Stimulated activated CD8-positive, alpha-beta memory T cell treated with anti-CD3 and anti-CD28 coated beads, Interleukin-4, amount 100 ng/mL, for 24 hours (primary cell): ENCODE measurements around the gene PIK3AP1.
A peak's percentile ranks its signal among the peaks of the same experiment; 100 is the strongest.

Experiments used
- DNase-seq: peaks from one replicate; pipeline ENCODE4 v3.0.0-alpha.2; 2020; ENCODE audit warnings: low read depth

Gene PIK3AP1

DNA sequence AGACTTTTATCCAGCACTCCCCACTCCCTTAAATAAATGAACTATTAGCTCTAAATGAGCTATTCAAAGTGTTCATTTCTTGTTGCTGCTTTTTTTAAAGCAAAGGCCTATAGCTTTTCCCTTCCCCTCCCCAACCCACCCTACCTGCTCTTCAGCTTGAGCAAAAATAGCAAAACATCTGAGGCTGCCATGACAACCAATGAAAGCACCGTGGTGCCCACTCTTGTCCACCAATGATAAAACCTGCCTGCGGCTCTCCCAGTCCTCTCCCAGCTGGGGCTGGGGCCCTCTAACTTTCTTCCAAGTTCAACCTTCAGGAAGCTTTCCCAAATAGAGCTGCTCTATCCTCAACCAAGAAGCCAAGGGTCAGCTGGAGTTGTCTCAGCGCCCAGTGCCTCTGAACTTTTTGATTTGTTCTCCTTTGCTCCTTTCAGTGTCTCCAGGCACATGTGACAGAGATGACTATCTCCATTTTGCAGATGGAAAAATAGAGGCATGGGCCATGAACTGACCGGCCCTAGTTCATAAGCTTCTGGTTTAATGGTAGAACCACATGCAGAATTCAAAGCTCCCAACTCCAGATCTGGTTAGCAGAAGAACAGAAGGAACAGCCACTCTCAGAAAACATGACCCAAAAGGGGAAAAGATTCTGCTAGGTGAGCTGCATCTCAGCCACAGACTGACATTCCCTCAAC lies 47.7 kb downstream of the PIK3AP1 start:
- no peak for DNase-seq

DNA sequence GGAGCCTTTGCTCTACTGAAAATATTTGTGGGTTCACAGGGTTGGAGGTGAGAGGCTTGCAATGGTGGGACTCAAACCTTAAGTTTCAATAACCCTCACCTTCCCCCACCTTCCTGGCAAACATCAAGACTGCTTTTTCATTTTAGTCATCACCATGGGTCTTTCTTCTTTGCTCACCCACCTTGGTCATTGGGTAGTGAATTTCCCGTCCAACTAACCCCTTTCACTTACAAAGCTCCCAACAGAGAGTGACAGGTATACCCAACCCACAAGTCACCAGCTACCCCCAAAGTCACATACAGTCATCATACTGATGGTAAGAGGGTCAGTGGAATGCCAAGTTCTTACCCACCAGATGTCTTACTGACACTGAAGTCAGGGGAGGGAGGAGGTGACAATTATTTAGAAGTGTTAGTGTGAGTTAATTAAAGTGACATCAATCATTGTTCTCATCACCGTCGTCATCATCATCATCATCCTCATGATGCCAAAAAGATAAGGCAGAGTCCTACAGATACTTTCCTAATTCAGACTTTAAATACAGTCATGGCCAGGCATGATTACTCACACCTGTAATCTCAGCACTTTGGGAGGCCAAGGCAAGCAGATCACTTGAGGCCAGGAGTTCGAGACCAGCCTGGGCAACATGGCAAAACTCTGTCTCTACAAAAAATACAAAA lies 49.0 kb downstream of the PIK3AP1 start:
- no peak for DNase-seq

DNA sequence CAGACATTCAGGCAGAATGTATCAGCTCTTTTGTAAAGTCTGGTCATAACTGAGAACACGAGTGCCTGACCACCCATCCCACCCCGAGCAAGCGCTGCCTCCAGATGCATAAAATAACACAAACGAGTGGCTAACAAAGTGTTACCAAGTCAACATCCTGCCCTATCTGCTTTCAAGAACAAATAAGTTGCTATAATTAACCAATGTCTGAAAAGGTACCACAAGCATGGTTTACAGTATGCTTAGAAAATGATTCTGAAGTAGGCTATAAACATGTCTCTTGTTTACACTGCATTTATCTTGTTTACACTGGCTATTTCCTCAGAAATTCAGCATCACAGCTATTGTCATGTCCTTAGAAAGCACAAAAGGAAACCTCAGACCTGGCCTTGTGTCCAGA lies 49.5 kb downstream of the PIK3AP1 start:
- DNase-seq: no peak

DNA sequence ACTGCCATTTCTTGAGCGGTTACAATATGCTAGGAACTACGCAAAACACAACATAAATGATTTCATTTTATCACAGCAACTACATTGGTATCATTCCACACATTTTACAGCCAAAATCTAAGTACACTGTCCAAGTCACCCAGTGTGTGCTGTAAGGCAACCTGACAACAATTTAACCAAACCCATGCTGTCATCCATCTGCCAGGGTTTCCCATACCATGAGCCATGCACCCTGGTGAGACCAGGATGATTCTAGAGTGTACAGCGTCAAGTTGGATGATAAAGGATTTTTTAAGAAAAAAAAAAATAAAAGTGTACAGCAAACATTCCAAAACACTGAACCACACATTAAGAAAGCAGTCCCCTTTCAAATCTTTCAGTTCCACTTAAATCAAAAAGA lies 52.9 kb downstream of the PIK3AP1 start:
- DNase-seq: no peak

DNA sequence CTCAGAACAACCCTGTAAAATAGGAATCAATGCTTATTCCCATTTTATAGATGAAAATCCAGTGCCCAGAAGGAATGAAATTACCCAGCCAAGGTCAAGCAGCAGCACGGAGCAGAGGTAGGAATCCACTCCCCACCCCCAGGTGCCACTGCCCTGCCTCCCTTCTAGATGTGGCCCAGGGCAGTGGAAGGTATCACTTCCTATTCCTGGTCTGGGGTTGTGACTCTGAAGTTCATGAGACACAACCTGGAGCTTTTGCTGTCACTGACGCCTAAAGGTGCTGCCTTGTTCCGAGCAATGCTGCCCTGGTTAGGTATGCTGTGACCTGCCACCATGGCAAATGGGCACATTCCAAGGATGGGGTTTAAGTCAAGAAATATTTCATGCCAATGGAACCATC lies 53.6 kb downstream of the PIK3AP1 start:
- no peak for DNase-seq

DNA sequence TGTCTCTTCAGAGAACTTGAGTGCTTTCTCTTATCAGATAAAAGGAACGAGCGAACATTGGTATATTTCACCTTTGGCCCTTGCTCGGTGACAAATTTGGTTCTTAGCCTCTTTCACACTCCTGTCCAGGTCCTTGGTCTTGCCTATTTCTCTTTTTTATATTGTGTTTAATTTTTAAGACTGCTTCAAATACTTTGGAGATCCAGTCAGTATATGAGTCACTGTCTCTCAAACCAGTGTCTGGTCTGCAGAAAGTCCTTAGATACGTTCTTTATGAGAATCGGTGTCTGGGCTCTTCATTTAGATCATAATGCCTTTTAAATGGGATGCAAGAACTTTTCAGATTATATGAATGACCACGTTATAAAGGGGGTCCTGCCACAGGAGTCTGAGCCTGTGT lies 55.0 kb downstream of the PIK3AP1 start:
- no peak for DNase-seq

DNA sequence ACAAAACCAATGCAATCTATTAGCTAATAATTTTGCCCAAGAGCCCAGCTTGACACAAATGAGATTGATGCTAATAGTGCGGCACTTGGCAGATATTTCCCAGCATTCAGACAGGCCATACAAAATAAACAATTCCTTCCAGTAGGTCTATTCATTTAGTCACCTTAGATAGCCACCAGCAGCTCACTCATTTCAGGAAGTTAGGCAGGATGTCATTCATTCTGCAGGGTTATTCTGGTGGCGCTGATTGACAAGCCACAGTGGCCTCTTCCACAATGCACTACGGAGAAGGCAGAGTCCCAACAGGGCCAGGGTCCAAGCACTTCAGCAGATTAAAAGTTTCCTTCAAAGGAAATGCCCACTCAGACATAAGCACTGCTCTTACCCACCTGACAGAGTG lies 55.8 kb downstream of the PIK3AP1 start:
- no peak for DNase-seq

DNA sequence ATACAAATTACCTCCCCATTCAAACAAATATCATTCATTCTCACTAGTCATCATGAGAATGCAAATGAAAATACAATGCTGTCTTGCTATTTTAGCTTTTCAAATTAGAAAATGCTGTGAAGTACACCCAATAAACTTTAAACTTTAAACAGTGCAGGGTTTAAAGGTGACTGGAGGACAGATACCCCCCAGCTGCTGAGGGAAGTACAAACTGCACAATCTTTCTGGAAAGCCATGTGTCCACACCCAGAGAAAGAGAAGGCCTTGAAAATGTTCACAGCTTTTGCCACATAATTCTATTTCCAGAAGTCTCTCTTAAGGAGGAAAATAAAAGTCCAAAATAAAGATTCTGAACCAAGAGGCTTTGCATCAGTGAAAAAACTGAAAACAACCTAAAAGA lies 56.5 kb downstream of the PIK3AP1 start:
- DNase-seq: no peak

DNA sequence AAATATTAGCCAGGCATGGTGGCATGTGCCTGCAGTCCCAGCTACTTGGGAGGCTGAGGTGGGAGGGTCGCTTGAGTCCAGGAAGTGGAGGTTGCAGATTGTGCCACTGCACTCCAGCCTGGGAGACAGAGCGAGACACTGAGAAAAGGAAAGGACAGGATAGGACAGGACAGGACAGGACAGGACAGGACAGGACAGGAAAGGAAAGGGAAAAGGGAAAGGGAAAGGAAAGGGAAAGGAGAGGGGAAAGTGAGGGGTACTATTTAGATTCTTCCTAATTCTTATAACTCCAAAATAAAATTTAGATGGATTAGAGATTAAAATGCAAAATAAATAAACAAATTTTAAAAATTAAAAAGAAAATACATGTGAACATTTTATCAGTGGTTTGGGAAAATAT lies 58.7 kb downstream of the PIK3AP1 start:
- no peak for DNase-seq

DNA sequence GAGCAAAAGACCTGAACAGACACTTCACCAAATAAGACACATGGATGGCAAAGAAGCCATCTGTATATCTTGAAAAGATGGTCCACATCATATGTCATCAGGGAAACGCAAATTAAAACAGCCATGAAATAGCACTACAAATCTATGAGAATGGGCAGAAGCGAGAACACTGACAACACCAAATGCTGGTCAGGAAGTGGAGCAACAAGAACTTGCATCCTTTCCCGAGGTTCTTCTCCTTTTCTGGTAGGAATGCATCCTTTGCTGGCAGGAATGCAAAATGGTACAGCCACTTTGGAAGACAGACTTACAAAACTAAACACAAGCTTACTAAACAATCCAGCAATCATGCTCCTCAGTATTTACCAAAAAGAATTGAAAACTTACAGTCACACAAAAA lies 60.0 kb downstream of the PIK3AP1 start:
- DNase-seq: no peak

DNA sequence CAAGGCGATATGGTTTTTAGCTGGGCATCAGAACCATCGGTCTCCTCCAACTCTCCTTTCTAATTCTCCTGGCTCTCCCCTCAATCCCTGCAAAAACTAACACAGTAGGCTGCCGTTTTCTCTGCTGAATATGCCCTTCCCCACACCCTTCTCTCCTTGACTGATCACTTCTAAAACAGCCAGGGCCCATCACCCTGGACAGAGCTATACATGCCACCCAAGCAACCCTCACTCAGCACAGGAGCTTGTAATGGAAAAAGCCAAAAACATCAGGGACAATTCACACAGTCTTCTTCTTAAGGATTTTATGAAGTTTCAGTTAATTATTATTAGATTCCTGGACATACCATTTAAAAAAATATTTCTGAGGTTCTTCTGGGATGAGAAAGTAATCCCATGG lies 61.5 kb downstream of the PIK3AP1 start:
- no peak for DNase-seq

DNA sequence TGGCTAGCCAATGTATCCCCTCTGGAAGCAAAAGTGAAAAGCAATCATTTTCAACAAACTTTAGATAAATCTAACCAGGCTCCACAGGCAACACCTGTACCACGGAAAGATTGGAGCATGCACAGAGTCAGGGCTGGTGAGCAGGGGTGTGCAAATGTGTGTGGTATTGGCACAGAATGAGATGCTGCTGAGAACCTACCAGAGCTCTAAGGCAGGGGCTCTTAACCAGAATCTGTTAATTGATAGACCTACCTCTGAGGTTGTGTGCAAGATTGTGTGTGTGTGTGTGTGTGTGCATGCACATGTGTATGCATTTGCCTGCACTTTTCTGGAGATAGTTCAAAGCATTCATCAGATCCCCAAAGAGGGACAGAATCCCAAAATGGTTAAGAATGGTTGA lies 62.9 kb downstream of the PIK3AP1 start:
- no peak for DNase-seq

DNA sequence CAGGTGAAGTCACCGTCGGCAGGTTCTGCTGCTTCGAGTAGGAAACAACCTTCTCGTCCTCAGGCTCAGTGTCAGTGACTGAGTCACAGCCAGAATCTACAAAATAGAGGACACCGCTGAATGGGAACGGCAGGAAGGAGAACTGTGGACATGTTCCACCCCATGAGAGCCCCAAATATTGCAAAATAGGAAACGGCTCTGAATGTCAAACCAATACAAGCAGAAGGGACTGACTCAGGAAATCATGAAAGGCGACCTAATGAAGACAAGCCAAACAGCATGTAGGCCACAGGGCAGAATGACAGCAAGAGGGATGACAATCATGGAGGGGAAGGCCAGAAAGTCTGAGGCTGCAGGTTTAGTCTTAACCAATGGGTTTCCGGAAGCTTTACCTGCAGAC lies 63.5 kb downstream of the PIK3AP1 start:
- no peak for DNase-seq

DNA sequence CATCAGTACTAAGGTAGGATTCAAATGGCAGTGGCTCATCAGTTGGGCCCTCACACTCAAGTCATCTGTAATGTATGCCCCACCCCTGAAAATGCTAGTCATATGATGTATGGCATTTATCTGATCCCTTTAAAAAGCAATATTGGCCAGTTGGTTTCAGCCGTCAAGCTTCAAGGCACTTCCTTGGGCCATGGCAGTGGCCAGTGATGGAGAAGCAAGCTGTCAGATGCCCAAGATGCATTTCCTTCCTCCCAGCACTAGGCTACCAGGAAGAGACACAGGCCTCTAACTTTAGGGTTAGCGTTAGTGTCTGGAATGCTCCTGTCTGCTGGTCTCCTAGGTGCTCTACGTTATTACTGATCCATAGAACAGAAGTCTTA lies 64.1 kb downstream of the PIK3AP1 start:
- DNase-seq: no peak

DNA sequence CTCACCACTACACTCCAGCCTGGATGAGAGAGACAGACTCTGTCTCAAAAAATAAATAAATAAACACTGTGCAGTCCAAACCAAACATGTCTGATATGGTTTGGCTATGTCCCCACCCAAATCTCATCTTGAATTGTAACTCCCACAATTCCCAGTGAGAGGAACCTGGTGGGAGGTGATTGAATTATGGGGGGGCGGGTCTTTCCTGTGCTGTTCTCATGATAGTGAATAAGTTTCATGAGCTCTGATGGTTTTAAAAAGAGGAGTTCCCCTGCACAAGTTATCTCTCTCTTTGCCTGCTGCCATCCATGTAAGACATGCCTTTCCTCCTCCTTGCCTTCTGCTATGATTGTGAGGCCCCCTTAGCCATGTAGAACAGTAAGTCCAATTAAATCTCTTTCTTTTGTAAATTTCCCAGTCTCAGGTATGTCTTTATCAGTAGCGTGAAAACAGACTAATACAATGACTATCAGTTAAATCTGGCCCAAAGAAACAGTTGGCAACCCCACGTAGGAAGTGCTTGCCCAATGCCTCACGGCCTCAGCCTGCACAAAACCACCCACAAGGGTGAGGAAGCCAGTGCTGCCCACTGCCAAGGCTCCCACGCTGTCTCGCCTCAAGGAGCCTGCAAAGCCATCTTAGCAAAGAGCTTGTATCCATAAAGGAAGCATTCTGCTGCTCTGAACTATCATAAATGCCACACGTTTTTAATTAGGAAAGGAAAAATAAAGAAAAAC lies 64.7 kb downstream of the PIK3AP1 start:
- DNase-seq: no peak

DNA sequence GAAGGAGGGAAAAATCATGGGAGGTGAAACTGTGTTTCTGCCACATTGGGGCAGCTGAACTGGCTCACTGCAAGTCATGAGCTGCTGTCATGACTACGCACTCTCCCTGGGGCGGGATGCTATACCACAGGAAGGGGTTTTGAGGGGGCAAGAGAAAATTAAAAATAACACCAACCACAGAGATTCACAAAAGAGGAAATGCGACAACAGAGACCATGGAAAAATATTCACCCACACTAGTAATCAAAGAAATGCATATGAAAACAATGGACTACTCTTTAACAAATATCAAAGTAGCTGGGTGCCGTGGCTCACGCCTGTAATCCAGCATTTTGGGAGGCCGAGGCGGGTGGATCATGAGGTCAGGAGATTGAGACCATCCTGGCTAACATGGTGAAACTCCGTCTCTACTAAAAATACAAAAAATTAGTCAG lies 68.3 kb downstream of the PIK3AP1 start:
- peak; percentile 42 for DNase-seq

DNA sequence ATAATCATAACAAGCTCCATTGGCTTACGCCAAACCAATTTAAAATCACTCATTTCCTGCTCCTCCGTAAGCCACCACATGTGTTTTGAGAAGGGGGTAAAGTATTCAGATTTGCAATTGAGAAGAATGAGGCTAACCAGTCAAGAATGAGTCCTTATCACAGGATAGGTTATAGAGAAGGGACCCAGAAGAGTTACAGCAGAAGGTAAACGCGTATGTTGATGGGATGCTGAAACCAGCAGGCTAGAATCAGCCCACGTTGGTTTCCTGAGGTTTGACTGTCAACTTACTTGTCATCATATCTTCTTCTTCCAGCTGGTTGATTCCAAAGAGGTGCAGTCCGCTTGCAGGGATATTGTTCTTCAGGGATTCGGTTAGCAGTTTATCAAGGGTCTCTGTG lies 69.4 kb downstream of the PIK3AP1 start:
- DNase-seq: no peak

DNA sequence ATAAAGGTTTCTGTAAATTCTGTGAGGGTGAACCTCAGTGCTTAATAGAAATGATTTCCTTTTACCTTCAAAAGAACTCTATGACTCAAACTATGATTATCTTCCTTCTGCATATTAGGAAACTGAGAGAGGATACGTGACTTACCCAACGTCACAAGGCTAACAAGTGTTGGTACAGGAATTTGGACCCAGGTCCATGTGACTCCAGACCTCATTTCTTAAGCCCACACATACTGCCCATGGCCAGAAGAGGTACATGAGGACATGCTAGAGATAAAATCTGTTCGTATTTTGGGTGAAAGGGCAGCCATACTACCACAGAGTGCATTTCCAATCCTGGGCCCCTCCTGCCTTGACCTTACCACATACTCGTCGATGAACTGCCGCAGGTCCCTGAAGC lies 72.0 kb downstream of the PIK3AP1 start:
- no peak for DNase-seq

DNA sequence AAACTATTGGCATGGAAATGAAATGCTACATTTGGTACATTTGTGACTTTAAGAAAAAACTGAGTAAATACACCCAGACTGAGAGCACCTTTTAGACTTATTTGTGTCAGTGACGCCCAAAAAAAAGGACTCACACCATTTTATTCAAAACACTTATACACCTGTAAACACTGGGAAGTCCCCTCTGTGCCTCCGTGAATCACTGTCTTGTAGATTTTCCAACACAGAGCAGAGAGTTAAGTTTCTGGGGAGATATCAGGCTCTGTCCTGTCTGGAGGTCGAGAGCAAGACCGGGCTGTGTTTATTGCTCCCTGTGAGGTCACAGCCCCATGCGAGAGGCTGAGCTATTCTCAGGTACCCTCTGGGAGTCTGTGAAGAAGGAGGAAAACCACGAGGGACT lies 72.8 kb downstream of the PIK3AP1 start:
- no peak for DNase-seq

DNA sequence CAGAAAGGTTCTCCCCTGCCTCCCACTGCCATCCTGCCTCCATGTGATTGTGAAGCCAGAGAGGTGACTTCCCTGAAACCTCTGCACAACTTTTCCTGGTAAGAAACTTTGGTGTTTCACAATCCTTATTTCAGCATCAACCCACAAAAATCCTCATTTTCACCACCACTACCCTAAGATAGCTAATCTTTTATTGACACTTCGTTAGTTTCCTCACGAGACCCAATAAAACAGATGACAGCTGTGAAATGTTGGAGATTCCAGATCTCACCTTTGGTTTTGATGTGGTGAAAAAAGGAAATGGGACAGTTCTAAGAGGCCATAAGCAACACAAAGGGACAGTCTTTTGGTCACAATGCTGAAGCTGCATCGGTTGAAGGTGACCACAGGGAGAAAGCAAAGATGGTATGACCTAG lies 73.6 kb downstream of the PIK3AP1 start:
- DNase-seq: no peak

DNA sequence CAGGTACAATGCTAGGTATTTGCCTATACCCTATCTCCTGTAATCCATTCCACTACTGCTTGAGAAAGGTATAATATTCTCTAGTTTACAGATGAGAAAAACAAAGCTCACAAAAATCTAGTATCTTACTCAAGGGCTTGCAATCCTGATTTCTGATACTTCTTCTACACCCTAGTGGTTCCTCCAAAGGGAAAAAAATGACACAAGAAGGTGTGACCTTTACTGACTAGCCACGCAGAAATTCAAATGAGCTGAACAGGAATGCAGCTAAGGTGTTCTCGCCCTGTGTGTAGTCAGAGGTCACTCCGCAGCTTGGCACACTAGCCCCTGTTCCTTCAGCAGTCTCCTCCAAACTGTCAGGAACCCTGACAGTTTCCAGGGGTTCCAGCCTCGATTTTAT lies 74.0 kb downstream of the PIK3AP1 start:
- DNase-seq: no peak

DNA sequence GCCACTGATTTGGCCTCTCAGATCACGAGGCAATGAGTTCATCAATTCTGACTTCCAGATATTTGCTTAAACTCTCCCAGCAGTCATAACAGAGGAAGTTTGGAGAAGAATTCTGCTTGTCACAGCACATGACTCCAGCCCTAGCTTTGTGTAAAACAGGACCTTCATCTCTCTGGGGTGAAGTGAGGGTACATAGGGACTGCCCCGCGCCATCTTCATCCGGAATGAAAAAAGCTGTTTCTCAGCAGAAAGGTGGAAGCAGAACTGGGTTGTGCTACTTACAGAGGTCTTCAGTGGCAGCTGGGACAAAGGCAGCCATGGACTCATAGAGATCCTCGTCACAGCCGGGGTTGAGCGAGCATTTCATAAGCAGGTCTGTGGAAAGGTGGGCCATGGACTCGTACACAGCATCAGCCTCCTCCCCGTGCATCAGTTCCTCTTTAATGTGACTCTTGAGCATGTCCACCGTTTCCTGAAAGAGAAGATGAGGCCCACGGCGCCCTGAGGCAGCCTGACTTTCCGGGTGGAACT lies 75.1 kb downstream of the PIK3AP1 start:
- DNase-seq: no peak

DNA sequence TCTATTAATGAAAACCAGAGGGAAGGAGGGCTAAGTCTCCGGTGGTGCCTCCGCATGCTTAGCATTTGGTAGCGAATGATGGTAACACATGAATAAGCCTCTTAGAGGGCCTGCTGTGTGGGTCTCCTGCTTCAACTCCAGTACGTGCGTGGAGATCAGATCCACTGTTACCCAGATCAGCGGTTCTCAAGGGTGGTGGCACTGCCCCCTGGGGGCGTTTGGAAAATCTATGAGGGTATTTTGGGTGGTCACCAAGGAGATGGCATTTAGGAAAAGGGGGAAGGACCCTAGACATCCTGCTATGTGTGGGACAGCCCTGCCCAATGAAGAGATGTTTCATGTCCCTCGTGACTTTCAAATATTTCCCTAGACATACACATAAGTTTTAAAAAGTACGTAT lies 76.4 kb downstream of the PIK3AP1 start:
- DNase-seq: no peak
